Fibroblast of peridontal ligament (primary cell): ENCODE results near the gene MAP7.

ENCODE experiments used
- DNase-seq: peaks from one replicate; pipeline ENCODE4 v3.0.0-alpha.2; 2010; ENCODE audit errors: extremely low read depth

Gene MAP7

GRCh38 chr6:136307351-136307750 is 242.9 kb downstream of the MAP7 start:
- no peak for DNase-seq

GRCh38 chr6:136306466-136306865 is 243.8 kb downstream of the MAP7 start:
- no peak for DNase-seq

- no peak for DNase-seq
These were observed 245.8 kb downstream of the MAP7 start for GRCh38 chr6:136304410-136304809.

- DNase-seq = no peak
These were observed 246.7 kb downstream of the MAP7 start for GRCh38 chr6:136303516-136303915.

GRCh38 chr6:136294621-136295020 is 255.6 kb downstream of the MAP7 start:
- no peak for DNase-seq
